C4-2B (cell line): ENCODE results near the gene RALA.

ENCODE experiments used
- CTCF ChIP-seq: fragments of 450-650 bp; conservative IDR thresholded peaks from 2 replicates; pipeline ENCODE4 v1.5.1; 2017; ENCODE audit warnings: mild to moderate bottlenecking
- ZFX ChIP-seq: fragments of 450-650 bp; IDR thresholded peaks from 2 replicates; pipeline ENCODE4 v1.6.1; 2017

DNA sequence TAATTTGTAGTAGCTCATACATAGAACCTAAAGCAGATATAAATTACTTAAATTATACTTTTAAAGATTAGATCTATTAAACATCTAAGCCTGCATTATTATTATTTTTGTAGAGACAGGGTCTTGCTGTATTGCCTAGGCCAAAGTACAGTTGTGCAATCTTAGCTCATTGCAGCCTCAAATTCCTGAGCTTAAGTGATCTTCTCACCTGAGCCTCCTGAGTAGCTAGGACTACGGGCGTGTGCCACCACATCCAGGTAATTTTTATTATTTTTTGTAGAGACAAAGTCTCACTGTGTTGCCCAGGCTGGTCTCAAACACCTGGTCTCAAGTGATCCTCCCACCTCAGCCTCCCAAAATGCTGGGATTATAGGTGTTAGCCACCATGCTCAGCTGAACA lies 46.7 kb downstream of the RALA start:
- TF ChIP-seq CTCF (no peak), ZFX (no peak)
